GM23338 (cell line): Measurements from ENCODE around the gene VPS41. TPM values are rescaled to one million over a fixed set of nuclear protein-coding genes. Genes with fewer than 3 reads are reported as not detected.

Experiments
- ATAC-seq: fragments of 200-7000 bp; cut with Tn5 transposase; 3 replicates; pipeline ENCODE4 v1.9.1; 2020
- DNase-seq: peaks from one replicate; pipeline ENCODE4 v3.0.0-alpha.2; 2015; ENCODE audit warnings: low spot score
- H2AFZ ChIP-seq: fragments of 200-600 bp; sonication (generic); 2 replicates; pipeline ENCODE4 v1.8.0; 2016; ENCODE audit warnings: antibody characterized with exemption, mild to moderate bottlenecking, moderate library complexity
- H3F3A ChIP-seq: fragments of 200-600 bp; sonication (generic); replicated peaks from 2 replicates; pipeline ENCODE4 v1.8.0; 2017; ENCODE audit warnings: antibody characterized with exemption, mixed run types, low read depth
- H3K27ac ChIP-seq: fragments of 200-600 bp; sonication (generic); 2 replicates; pipeline ENCODE4 v1.6.1; 2016; ENCODE audit warnings: low read depth
- H3K27me3 ChIP-seq: fragments of 200-600 bp; sonication (generic); 2 replicates; pipeline ENCODE4 v1.8.0; 2016; ENCODE audit warnings: mild to moderate bottlenecking, mixed run types, moderate library complexity; ENCODE audit not compliant: insufficient read depth
- H3K36me3 ChIP-seq: fragments of 200-600 bp; sonication (generic); 2 replicates; pipeline ENCODE4 v1.8.0; 2016; ENCODE audit warnings: mild to moderate bottlenecking; ENCODE audit not compliant: insufficient read depth
- H3K4me1 ChIP-seq: fragments of 200-600 bp; sonication (generic); 2 replicates; pipeline ENCODE4 v1.8.0; 2016; ENCODE audit warnings: mild to moderate bottlenecking, moderate library complexity; ENCODE audit not compliant: insufficient read depth
- H3K4me2 ChIP-seq: fragments of 200-600 bp; sonication (generic); 2 replicates; pipeline ENCODE4 v1.7.1; 2017; ENCODE audit warnings: mixed run types
- H3K4me3 ChIP-seq: fragments of 200-600 bp; sonication (generic); 2 replicates; pipeline ENCODE4 v1.6.1; 2016; ENCODE audit warnings: mixed run types
- H3K79me2 ChIP-seq: fragments of 200-600 bp; sonication (generic); replicated peaks from 2 replicates; pipeline ENCODE4 v1.8.0; 2017; ENCODE audit warnings: mild to moderate bottlenecking; ENCODE audit not compliant: insufficient read depth
- H3K9me2 ChIP-seq: fragments of 200-600 bp; sonication (generic); 2 replicates; pipeline ENCODE4 v1.8.0; 2017; ENCODE audit not compliant: insufficient read depth
- H4K20me1 ChIP-seq: fragments of 200-600 bp; sonication (generic); replicated peaks from 2 replicates; pipeline ENCODE4 v1.8.0; 2017; ENCODE audit warnings: mild to moderate bottlenecking; ENCODE audit not compliant: insufficient read depth
- H3K27ac Mint-ChIP-seq: 2 replicates; pipeline ENCODE4 v1.8.0; 2020; ENCODE audit warnings: inconsistent platforms, mild to moderate bottlenecking, moderate library complexity, mixed read lengths
- H3K27me3 Mint-ChIP-seq: 3 replicates; pipeline ENCODE4 v1.8.0; 2022; ENCODE audit warnings: low read depth, mild to moderate bottlenecking, moderate library complexity, mixed read lengths, inconsistent platforms; ENCODE audit not compliant: insufficient read depth, poor library complexity
- H3K36me3 Mint-ChIP-seq: 3 replicates; pipeline ENCODE4 v1.8.0; 2021; ENCODE audit warnings: low read depth, mild to moderate bottlenecking, inconsistent platforms, moderate library complexity, mixed read lengths
- H3K4me1 Mint-ChIP-seq: 3 replicates; pipeline ENCODE4 v1.8.0; 2020; ENCODE audit warnings: mild to moderate bottlenecking, inconsistent platforms, mixed read lengths
- H3K4me3 Mint-ChIP-seq: 3 replicates; pipeline ENCODE4 v1.8.0; 2021; ENCODE audit warnings: moderate library complexity, mild to moderate bottlenecking, inconsistent platforms, mixed read lengths
- H3K9me3 Mint-ChIP-seq: 3 replicates; pipeline ENCODE4 v1.8.0; 2020; ENCODE audit warnings: moderate library complexity, mild to moderate bottlenecking, inconsistent platforms, mixed read lengths
- CTCF ChIP-seq, 2 experiments: fragments of 200-600 bp in 1 of 2; sonication (generic) in 1 of 2; conservative IDR thresholded peaks; 2 replicates each; pipeline versions ENCODE4 v1.5.1 to v1.6.1; 2016 to 2017; ENCODE audit warnings: antibody characterized with exemption in 2 of 2, low read depth in 2 of 2, mild to moderate bottlenecking in 2 of 2, moderate library complexity in 1 of 2
- EZH2 ChIP-seq: fragments of 200-600 bp; sonication (generic); IDR thresholded peaks from one replicate; pipeline ENCODE4 v1.8.0; 2017; ENCODE audit warnings: antibody characterized with exemption, mild to moderate bottlenecking, low read depth; ENCODE audit not compliant: unreplicated experiment
- EZH2phosphoT487 ChIP-seq: fragments of 200-600 bp; sonication (generic); IDR thresholded peaks from one replicate; pipeline ENCODE4 v1.8.1; 2018; ENCODE audit warnings: antibody characterized with exemption; ENCODE audit not compliant: unreplicated experiment
- JUNB ChIP-seq: IDR thresholded peaks from one replicate; pipeline ENCODE4 v1.6.1; 2016; ENCODE audit warnings: antibody characterized with exemption; ENCODE audit not compliant: unreplicated experiment
- POLR2AphosphoS5 ChIP-seq: IDR thresholded peaks from 2 replicates; pipeline ENCODE4 v1.6.1; 2016; ENCODE audit warnings: antibody characterized with exemption, low read depth
- REST ChIP-seq: IDR thresholded peaks from one replicate; pipeline ENCODE4 v1.6.1; 2018; ENCODE audit warnings: antibody characterized with exemption; ENCODE audit not compliant: unreplicated experiment
- STAT1 ChIP-seq: IDR thresholded peaks from one replicate; pipeline ENCODE4 v1.6.1; 2016; ENCODE audit warnings: antibody characterized with exemption; ENCODE audit not compliant: unreplicated experiment
- ZNF114 ChIP-seq: fragments of 250-450 bp; sonication (Bioruptor Pico); IDR thresholded peaks from 2 replicates; pipeline ENCODE4 v1.5.0; 2020; ENCODE audit warnings: mild to moderate bottlenecking, moderate library complexity
- polyA plus RNA-seq: library from polyadenylated mRNA; unstranded; fragments of >200 nt; fragmentation: Nextera tagmentation; extraction: Ambion mirVana; gene quantifications from 2 replicates; pipeline ENCODE4 v1.2.1, GENCODE V29; 2016
- total RNA-seq: library from RNA; depleted of rRNA; stranded (reverse); fragments of >200 nt; shearing (Covaris generic); gene quantifications from 2 replicates; pipeline ENCODE4 v1.2.3, GENCODE V29; 2014

The VPS41 gene
- total and polyA plus RNA-seq, 2 experiments from 2014 or later, result 20.2 to 41.2 TPM

- DNase-seq, result no peak
Measured at GRCh38 chr7:38940774-38941173, 31.8 kb upstream of the VPS41 start.

More at GRCh38 chr7:38940774-38941173, 31.8 kb upstream of the VPS41 start:
- Histone ChIP-seq H3K36me3 (no peaks in the 10 kb centered on the region), H3K27ac (no peak overlapping the region), H3K79me2 (no peaks in the 10 kb centered on the region), H4K20me1 (no peaks in the 10 kb centered on the region), H3K4me2 (no peak overlapping the region), H3K4me1 (no peaks in the 10 kb centered on the region), H2AFZ (no peak overlapping the region), H3F3A (no peaks in the 10 kb centered on the region), H3K9me2 (no peaks in the 10 kb centered on the region), H3K27me3 (no peaks in the 10 kb centered on the region), H3K4me3 (no peak overlapping the region)
- no peak overlapping the region for H3K27ac Mint-ChIP-seq
- H3K4me1 Mint-ChIP-seq, result peaks cover 15% of the 10 kb centered on the region
- TF ChIP-seq EZH2phosphoT487 (no peak), STAT1 (no peak), EZH2 (no peak), POLR2AphosphoS5 (no peak), JUNB (no peak), CTCF (conservative IDR thresholded peaks at IDR 0.05; ENCODE audit: low read depth in 2 of 2) (no peak), REST (no peak), ZNF114 (CRISPR knock-in tag) (no peak)
- H3K4me3 Mint-ChIP-seq, result no peak overlapping the region
- ATAC-seq, result no peak
- H3K9me3 Mint-ChIP-seq, result no peaks in the 10 kb centered on the region
- no peaks in the 10 kb centered on the region for H3K36me3 Mint-ChIP-seq
- H3K27me3 Mint-ChIP-seq, result no peaks in the 10 kb centered on the region
